Mesenchymal stem cell (in vitro differentiated cells and primary cell): ENCODE results near the gene MRTFA.
A peak's percentile ranks its signal among the peaks of the same experiment; 100 is the strongest.

ENCODE experiments used
- DNase-seq: peaks from one replicate; pipeline ENCODE4 v3.0.0-alpha.2; 2013
- H2AFZ ChIP-seq: one replicate; pipeline ENCODE4 v1.6.1; 2013; ENCODE audit warnings: low read depth, mild to moderate bottlenecking, control low read depth, inconsistent platforms, low read length, moderate library complexity
- H2AK5ac ChIP-seq: 2 replicates; pipeline ENCODE4 v1.6.1; 2013; ENCODE audit warnings: low read length, moderate library complexity, mild to moderate bottlenecking, inconsistent platforms; ENCODE audit not compliant: severe bottlenecking
- H2BK120ac ChIP-seq: one replicate; pipeline ENCODE4 v1.6.1; 2013; ENCODE audit warnings: low read depth, mild to moderate bottlenecking, inconsistent platforms, low read length, moderate library complexity
- H2BK12ac ChIP-seq, 2 experiments: one replicate each; pipeline ENCODE4 v1.6.1; 2013; ENCODE audit warnings: inconsistent platforms in 2 of 2, low read length in 2 of 2, mild to moderate bottlenecking in 2 of 2, moderate library complexity in 2 of 2, control low read depth in 1 of 2
- H2BK15ac ChIP-seq: one replicate; pipeline ENCODE4 v1.6.1; 2013; ENCODE audit warnings: mild to moderate bottlenecking, low read depth, inconsistent platforms; ENCODE audit not compliant: poor library complexity, severe bottlenecking
- H2BK5ac ChIP-seq: 2 replicates; pipeline ENCODE4 v1.6.1; 2013; ENCODE audit warnings: low read depth, mild to moderate bottlenecking, low read length, control low read depth, inconsistent platforms; ENCODE audit not compliant: poor library complexity, severe bottlenecking
- H3K14ac ChIP-seq, 2 experiments: one replicate each; pipeline ENCODE4 v1.6.1; 2013; ENCODE audit warnings: inconsistent platforms in 2 of 2, low read length in 2 of 2, control low read depth in 1 of 2, mild to moderate bottlenecking in 1 of 2, moderate library complexity in 1 of 2
- H3K18ac ChIP-seq, 2 experiments: one replicate each; pipeline ENCODE4 v1.6.1; 2013; ENCODE audit warnings: inconsistent platforms in 2 of 2, low read length in 2 of 2, control low read depth in 1 of 2, low read depth in 1 of 2, mild to moderate bottlenecking in 1 of 2
- H3K23ac ChIP-seq, 2 experiments: one replicate each; pipeline ENCODE4 v1.6.1; 2013; ENCODE audit warnings: inconsistent platforms in 2 of 2, low read length in 2 of 2, mild to moderate bottlenecking in 2 of 2, moderate library complexity in 2 of 2, control low read depth in 1 of 2
- H3K27ac ChIP-seq: 2 replicates; pipeline ENCODE4 v1.5.1; 2013; ENCODE audit warnings: mild to moderate bottlenecking, moderate library complexity, low read length, control low read depth, inconsistent platforms; ENCODE audit not compliant: poor library complexity, severe bottlenecking
- H3K27me3 ChIP-seq, 2 experiments: 2 replicates each; pipeline versions ENCODE4 v1.6.1 to v1.7.0; 2013; ENCODE audit warnings: low read length in 2 of 2, mild to moderate bottlenecking in 2 of 2, moderate library complexity in 2 of 2, control low read depth in 1 of 2, inconsistent platforms in 1 of 2; ENCODE audit not compliant: control insufficient read depth in 1 of 2, insufficient read depth in 1 of 2
- H3K36me3 ChIP-seq, 2 experiments: 2 replicates each; pipeline versions ENCODE4 v1.6.1 to v1.7.0; 2013; ENCODE audit warnings: low read length in 2 of 2, control low read depth in 1 of 2, inconsistent platforms in 1 of 2, low read depth in 1 of 2, mild to moderate bottlenecking in 1 of 2; ENCODE audit not compliant: insufficient read depth in 2 of 2, control insufficient read depth in 1 of 2
- H3K4ac ChIP-seq, 2 experiments: one replicate each; pipeline ENCODE4 v1.6.1; 2013; ENCODE audit warnings: inconsistent platforms in 2 of 2, low read length in 2 of 2, mild to moderate bottlenecking in 2 of 2, moderate library complexity in 2 of 2, control low read depth in 1 of 2, low read depth in 1 of 2
- H3K4me1 ChIP-seq: 2 replicates; pipeline ENCODE4 v1.6.1; 2013; ENCODE audit warnings: low read depth, low read length, control low read depth; ENCODE audit not compliant: control insufficient read depth, insufficient read depth
- H3K4me2 ChIP-seq: 2 replicates; pipeline ENCODE4 v1.6.1; 2013; ENCODE audit warnings: low read length, mild to moderate bottlenecking, inconsistent platforms; ENCODE audit not compliant: poor library complexity, severe bottlenecking
- H3K4me3 ChIP-seq, 2 experiments: 2 replicates each; pipeline versions ENCODE4 v1.5.1 to v1.7.0; 2013; ENCODE audit warnings: low read length in 2 of 2, mild to moderate bottlenecking in 2 of 2, control low read depth in 1 of 2, low read depth in 1 of 2; ENCODE audit not compliant: insufficient read depth in 1 of 2
- H3K79me1 ChIP-seq: replicated peaks from 2 replicates; pipeline ENCODE4 v1.6.1; 2013; ENCODE audit warnings: mild to moderate bottlenecking, control low read depth, low read length, inconsistent platforms; ENCODE audit not compliant: poor library complexity, severe bottlenecking
- H3K9ac ChIP-seq: 2 replicates; pipeline ENCODE4 v1.7.0; 2013; ENCODE audit warnings: mild to moderate bottlenecking, low read length, moderate library complexity
- H3K9me3 ChIP-seq: 2 replicates; pipeline ENCODE4 v1.7.0; 2013; ENCODE audit warnings: mild to moderate bottlenecking, low read length; ENCODE audit not compliant: control insufficient read depth
- H4K8ac ChIP-seq: one replicate; pipeline ENCODE4 v1.6.1; 2013; ENCODE audit warnings: inconsistent platforms, mild to moderate bottlenecking, low read length, moderate library complexity
- H4K91ac ChIP-seq: one replicate; pipeline ENCODE4 v1.6.1; 2013; ENCODE audit warnings: mild to moderate bottlenecking, low read length, inconsistent platforms
- WGBS: methylation state at CpG from one replicate; pipeline ENCODE4 v1.1.7; 2013; ENCODE audit warnings: mixed read lengths; 5-methylcytosine and 5-hydroxymethylcytosine counted together

MRTFA gene

DNA sequence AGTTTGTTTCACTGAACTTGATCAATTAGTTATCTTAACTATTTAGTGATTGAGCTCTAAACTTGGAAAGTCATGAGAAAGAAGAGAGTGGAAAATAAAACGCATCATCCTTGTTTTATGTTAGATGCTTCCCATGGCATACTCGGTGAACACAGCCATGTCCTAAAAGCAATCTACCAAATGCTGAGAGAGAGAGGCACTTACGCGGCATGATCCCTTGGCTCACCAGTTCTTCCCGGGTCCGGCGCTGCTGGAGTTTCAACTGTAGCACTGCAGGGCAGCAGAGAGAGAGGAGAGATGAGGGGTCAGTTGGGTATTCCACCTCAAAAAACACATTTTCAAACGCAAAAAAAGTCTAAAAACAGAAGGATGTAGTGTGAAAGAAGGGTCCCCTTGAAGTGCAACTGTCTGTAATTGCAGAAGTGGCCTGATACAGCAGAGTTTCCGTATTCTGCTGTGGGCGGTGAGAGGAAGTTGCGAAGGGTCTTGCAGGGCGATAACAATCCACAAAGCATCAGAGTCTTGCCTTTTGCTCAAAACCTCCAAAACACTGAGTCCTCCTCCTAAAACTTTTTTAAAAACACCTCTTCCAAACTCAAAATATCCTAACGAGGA lies 173.4 kb downstream of the MRTFA start:
- H3K4me2 ChIP-seq = no peak overlapping the region
- DNase-seq = no peak
- H3K9me3 ChIP-seq = no peaks in the 10 kb centered on the region
- H3K18ac ChIP-seq = no peak overlapping the region
- H3K79me1 ChIP-seq = peaks cover 31% of the 10 kb centered on the region
- no peak overlapping the region for H3K14ac ChIP-seq
- no peak overlapping the region for H2AFZ ChIP-seq
- H2BK12ac ChIP-seq = no peak overlapping the region
- no peak overlapping the region for H2BK5ac ChIP-seq
- peaks cover 1% of the 10 kb centered on the region for H3K4me1 ChIP-seq
- H3K27me3 ChIP-seq = no peaks in the 10 kb centered on the region
- H3K4ac ChIP-seq = no peak overlapping the region
- H3K36me3 ChIP-seq = peaks cover 9 to 19% of the 10 kb centered on the region in 2 experiments
- no peak overlapping the region for H3K4me3 ChIP-seq
- H3K27ac ChIP-seq = no peak overlapping the region
- no peak overlapping the region for H3K23ac ChIP-seq
- no peak overlapping the region for H2AK5ac ChIP-seq
- H2BK120ac ChIP-seq = no peak overlapping the region
- H3K9ac ChIP-seq = no peak overlapping the region
- WGBS = 96% methylated on average over 13 of the region's 13 CpGs
- H4K8ac ChIP-seq = no peak overlapping the region
- H4K91ac ChIP-seq = no peak overlapping the region
- H2BK15ac ChIP-seq = no peak overlapping the region

DNA sequence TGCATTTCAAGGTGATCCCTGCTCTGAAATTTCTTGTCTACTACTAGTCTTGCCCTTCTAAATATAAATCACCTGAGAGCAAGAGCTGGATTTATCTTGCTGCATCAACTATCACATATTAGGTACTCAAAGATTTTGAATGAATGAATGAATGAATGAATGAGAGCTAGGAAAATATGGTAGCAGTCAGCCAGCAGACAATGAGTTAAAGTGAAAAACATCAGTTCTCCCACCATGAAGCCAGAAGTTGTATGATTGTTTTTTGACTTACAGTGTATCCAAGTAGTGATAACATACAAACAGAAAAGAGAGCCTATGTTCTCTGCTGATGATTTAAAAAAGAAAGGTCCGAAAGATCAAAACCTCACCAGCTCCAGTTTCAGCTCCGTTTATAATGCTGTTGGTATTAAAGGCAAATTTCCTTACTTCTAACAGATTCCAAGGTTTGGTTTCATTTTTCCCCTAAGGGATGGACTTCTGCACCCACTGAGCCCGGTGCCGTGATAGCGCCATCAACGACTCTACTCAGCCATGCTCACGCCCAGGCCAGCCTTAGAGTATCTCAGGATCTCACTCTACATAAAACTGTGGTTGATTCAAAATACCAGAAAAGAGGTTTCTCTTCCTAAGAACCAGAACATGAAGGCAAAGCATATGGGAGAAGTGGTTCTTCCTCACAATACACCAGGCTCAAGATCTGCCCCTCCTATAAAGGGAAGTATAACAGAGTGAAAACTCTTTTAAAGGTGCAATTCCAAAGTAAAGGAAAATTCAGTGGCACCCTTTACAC lies 174.1 kb downstream of the MRTFA start:
- Histone ChIP-seq H3K23ac (no peak overlapping the region), H2BK120ac (no peak overlapping the region), H3K9me3 (no peaks in the 10 kb centered on the region), H3K36me3 (peaks cover 9 to 22% of the 10 kb centered on the region in 2 experiments), H4K91ac (no peak overlapping the region), H3K27me3 (no peaks in the 10 kb centered on the region), H3K14ac (no peak overlapping the region), H2BK12ac (no peak overlapping the region), H3K4me1 (peaks cover 1% of the 10 kb centered on the region), H3K4me2 (no peak overlapping the region), H3K79me1 (peaks cover 27% of the 10 kb centered on the region), H3K9ac (no peak overlapping the region), H4K8ac (no peak overlapping the region), H3K4me3 (no peak overlapping the region), H2BK15ac (no peak overlapping the region), H2AFZ (no peak overlapping the region), H3K4ac (no peak overlapping the region), H3K18ac (no peak overlapping the region), H2AK5ac (no peak overlapping the region), H2BK5ac (no peak overlapping the region), H3K27ac (no peak overlapping the region)
- DNase-seq = no peak
- WGBS = 98% methylated on average over 6 of the region's 7 CpGs

DNA sequence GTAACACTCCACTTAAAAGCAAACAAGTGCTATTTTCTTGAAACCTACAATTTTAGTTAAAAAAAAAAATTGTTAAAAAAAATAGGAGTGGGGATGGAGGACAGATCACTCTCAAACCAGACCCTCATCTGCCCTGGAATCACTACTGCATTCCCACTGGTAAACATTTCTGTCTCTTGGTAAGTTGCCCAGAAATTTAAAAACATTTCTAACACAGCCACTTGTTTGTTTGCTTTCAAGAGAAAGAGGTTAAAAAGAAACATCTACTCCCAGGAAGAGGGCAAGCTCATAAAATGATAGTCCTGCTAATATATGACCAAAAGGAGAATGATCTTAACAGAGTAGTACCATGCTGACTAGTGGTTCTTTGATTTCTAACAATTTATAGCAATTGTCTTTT lies 182.8 kb downstream of the MRTFA start:
- H3K27me3 ChIP-seq = no peaks in the 10 kb centered on the region
- no peak overlapping the region for H3K14ac ChIP-seq
- no peak overlapping the region for H3K4me3 ChIP-seq
- H3K23ac ChIP-seq = no peak overlapping the region
- H4K8ac ChIP-seq = no peak overlapping the region
- no peak overlapping the region for H2BK12ac ChIP-seq
- H2BK15ac ChIP-seq = no peak overlapping the region
- H3K27ac ChIP-seq = no peak overlapping the region
- peaks cover 31% of the 10 kb centered on the region for H3K79me1 ChIP-seq
- H2BK120ac ChIP-seq = no peak overlapping the region
- H3K18ac ChIP-seq = no peak overlapping the region
- H2AK5ac ChIP-seq = no peak overlapping the region
- DNase-seq = peak; percentile 48
- no peak overlapping the region for H4K91ac ChIP-seq
- no peak overlapping the region for H3K9ac ChIP-seq
- no peak overlapping the region for H2AFZ ChIP-seq
- H3K36me3 ChIP-seq = peaks cover 0 to 8% of the 10 kb centered on the region in 2 experiments
- peaks cover 5% of the 10 kb centered on the region for H3K4me1 ChIP-seq
- H2BK5ac ChIP-seq = no peak overlapping the region
- no peak overlapping the region for H3K4ac ChIP-seq
- no peaks in the 10 kb centered on the region for H3K9me3 ChIP-seq
- H3K4me2 ChIP-seq = no peak overlapping the region

DNA sequence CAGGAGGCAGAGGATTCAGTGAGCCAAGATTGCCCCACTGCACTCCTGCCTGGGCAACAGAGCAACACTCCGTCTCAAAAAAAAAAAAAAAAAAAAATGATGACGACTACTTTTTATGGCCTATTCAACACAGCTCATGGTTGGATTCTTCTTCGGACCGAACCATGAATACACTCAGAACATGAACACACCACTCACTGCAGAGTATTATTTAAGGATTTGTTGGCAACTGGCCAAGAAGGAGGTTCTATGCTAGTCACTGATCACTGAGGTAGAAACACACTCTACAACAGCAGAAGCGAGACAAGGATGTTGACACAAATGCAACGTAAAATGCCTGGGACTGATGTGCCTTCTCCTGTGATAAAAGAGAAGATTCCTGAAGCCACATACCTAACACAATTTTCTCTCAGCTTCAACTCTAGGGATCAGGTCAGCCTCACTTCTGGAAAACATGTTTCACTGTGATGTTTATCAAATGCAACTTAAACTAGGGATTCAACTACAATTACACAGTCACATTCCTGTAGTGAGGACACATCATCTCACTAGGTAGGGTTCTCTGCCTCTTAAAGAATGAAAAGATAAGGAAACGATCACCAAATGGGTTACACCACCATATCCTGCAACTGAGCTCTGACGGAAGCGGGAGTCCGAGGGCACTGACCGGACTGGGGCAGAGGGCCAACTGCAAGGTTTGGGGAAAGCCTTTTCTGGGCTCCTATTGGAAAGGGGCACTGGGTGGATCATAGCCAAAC lies 183.6 kb downstream of the MRTFA start:
- peak; percentile 37 for DNase-seq
- Histone ChIP-seq H3K79me1 (peaks cover 30% of the 10 kb centered on the region), H3K18ac (peak overlapping the region in 1 of 2 experiments; percentile 30), H3K4me2 (no peak overlapping the region), H3K27me3 (no peaks in the 10 kb centered on the region), H4K8ac (no peak overlapping the region), H2BK120ac (no peak overlapping the region), H3K4ac (no peak overlapping the region), H2BK15ac (no peak overlapping the region), H2AK5ac (no peak overlapping the region), H2BK12ac (no peak overlapping the region), H3K9ac (no peak overlapping the region), H3K36me3 (peaks cover 0 to 2% of the 10 kb centered on the region in 2 experiments), H3K14ac (no peak overlapping the region), H2AFZ (no peak overlapping the region), H3K23ac (no peak overlapping the region), H3K4me3 (no peak overlapping the region), H3K9me3 (no peaks in the 10 kb centered on the region), H3K4me1 (peaks cover 5% of the 10 kb centered on the region), H3K27ac (no peak overlapping the region), H4K91ac (no peak overlapping the region), H2BK5ac (no peak overlapping the region)
- 99% methylated on average over 10 of the region's 11 CpGs for WGBS
